Activated CD4-positive, alpha-beta T cell treated with anti-CD3 and anti-CD28 coated beads for 48 hours (primary cell): ENCODE results near the gene DGKG.

Experiments used
- DNase-seq: peaks from one replicate; pipeline ENCODE4 v3.0.0-alpha.2; 2020

Gene DGKG

DNA sequence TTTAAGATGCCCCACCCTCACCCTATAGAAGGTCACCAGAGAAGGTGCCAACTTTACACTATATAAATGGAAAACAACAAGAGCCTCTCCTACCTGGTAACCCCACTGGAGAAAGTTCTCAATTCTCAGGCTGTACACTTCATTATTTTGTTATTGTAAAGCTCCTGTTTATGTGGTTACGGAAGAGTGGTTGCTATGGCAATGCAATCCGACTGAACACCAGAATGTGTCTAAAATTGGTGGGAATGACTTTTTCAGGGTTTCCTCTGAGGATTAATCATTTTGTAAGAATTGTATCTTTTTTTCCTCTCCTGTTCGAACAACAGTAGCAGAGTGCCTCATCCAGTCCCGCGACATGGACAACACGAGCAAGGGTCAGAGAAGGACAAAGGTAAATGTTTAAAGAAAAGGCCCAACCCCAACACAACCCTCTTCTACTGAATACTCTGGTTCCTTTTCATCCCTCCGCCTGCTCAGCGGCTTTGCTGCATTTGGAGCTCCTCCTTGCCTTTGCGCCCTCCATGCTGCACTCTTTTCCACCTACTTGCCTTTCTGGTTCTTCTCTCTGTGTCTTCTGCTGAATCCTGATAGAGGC lies 45.3 kb downstream of the DGKG start:
- no peak for DNase-seq

DNA sequence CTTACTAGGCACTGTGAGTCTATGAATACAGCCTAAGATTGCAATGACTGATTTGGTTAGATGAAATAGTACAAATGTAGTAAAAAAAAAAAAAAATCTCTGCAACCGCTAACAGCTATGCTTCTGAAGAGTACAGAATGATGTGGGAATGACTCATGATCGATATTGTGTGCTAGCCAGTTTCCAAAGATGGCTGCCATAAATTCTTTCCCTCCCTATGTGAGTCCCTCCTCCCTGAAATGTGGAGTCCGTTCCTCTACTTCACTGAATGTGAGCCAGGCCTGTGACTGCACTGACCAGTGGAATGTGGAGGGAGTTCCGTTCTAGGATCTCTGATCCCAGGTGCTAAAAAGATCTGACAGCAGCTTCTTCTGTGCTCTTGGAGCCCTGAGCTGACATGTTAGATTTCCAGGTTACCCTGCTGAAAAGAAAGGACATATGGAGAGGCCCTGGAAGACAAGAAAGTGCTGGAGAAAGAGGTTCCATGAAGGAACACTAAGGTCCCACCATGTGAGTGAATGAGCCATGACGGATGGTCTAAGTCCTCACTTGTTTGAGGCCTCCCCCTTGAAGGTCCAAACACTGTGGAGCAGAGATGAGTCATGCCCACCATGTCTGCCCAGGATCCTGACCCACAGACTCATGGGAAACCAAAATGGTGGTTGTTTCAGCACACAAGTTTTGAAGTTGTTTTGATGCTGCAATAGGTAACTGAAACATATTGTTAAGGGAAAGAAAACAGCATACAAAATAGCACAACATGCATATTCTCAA lies 46.3 kb downstream of the DGKG start:
- no peak for DNase-seq

DNA sequence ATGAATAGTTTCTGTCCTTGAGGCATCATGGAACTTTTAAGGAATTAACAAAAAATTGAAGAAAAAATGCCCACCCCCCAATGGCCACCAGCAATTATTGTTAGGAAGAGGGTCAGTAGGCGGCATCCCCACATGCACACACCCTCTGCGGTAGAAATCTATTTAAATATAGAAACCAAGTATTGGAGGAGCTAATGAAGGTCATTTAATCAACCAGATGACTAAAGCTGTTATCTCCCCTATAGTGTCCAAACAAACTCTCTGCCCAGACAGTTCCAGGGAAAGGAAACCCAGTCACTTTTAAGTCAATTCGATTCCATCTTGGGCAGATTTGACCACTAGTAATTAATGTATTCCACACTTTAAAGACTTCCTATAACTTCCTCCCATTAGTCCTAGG lies 47.1 kb downstream of the DGKG start:
- DNase-seq: no peak

DNA sequence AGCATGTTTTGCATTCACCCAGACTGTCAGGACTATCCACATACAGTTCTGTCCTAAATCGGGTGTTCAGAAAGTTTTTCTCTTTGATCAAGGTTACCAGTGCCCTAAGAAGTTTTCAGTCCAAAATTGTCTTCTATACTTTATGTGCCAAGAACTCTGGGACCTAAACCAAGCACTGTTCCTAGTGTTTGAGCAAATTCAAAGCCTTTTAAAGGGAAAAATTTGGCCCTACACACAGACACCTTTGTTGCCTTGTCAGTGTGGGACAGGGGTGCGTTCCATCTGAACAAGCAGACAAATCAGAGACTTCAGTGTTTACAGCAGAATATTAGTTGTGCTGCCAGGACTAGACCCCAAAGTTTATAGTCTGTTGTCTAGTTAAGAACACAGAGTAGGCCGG lies 50.6 kb downstream of the DGKG start:
- no peak for DNase-seq

DNA sequence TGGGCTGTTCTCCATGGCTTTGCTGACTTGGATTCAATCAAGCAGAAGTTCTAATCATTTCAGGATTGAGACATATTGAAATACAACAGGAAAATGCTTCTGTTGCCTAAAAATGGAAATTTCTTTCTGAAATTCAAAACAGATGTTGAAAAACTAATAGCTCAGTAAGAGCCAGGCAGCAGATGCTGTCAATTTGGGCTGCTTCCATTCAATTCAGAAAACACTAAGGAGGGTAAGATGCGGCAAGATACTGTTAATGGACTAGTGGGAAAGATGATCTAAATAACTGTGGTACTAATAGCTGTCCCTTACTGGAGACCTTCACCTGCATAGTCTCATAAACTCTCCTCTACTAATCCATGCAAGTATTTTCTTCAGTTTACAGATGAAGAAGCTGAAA lies 53.5 kb downstream of the DGKG start:
- DNase-seq: no peak

DNA sequence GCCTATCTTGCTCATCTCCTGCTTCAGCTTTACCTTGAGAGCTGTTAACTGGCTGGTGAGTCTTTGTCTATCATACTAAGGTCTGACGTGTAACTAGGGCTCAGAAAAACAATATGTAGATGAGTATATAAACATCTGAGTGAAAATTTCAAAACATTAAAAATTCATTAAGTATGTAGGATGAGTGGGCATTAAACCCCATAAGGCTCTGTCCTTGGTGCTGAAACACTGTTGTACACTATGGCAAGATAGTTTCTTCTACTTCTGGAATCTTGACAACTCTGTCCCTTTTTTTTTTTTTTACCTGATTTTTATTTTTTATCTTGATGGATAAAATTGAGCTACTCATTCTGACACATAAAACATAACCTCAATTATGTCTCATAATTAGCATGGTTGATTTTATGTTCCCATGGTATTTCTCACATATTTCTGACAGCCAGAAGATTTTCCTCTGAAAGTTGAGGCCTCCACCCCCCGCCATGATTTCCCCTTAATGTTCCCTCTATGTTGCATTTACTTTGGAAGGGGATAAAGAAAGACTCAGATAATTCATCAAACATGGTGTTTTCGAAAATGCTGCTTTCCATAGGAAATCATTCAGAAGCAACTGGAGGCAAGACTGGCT lies 54.3 kb downstream of the DGKG start:
- DNase-seq: no peak

DNA sequence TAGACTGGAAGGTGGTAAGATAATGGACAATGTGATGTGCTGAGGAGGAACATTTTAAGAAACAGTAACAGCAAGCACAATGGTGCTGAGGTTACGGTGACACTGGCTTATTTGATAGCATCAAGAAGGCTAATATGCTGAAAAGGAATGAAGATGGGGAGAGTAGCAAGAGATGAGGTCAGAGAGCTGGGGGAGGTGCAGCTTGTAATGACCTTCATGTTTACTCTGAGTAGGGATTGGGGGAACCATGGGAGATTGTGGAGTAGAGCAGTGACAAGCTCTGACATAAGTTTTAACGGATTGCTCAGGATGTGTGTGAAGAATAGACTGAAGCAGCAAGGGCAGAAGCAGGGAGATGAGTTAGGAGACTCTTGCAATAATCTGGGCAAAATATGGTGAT lies 56.7 kb downstream of the DGKG start:
- no peak for DNase-seq

DNA sequence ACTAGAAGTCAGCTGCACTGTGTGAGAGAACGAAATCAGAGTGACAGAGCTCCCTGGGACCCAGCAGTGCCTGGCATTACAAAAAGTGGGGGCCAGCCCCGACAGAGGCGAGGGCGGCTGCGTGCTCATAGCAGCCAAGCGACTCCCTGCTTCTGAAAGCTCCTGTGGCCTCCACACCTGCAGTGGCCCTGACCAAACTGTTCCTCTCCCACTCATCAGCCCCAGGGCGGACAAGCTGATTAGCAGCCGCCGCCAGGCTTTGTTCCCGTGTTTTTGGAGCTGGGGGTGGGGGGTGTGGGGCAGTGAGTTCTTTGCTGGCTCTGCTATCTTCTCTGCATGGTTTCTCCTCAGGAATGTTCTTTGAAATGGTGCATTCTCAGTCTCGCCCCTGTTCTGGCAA lies 58.1 kb downstream of the DGKG start:
- DNase-seq: no peak

DNA sequence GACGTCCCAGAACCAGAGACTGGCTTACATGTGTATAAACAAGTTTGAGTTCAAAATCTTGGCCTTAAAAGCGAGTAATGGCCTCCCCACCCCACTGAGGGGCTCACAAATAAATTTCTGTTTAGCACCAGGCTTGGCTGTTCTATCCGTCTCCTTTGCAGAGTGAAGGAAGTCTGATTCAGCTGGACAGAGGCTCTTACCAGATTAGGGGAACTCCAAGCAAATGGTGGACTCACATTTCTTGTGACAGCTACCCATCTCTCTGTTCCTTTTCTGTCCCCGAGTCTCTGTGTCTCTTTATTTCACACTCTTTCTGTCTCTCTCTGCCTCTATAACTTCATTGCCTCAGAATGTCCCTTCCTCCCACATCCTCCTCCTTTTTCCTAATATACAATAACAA lies 62.7 kb downstream of the DGKG start:
- no peak for DNase-seq

DNA sequence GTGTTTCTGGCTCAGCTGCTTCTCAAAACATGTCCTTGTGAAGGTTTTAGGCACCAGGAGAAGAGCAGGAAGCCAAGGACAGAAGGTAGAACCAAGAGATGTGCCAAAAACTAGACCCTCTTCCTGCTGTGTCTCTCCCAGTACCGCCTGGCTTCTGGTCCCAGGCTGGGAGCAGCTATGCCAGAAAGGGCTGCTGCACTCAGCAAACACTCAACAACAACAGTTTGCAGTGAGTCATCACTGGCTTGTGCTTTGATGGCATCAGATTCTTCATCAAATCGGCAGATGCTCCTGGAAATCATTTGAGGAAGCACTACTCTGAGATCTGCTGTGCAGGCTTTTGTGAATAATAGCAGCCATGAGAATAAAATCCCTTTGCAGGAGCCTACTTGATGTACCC lies 63.2 kb downstream of the DGKG start:
- no peak for DNase-seq

DNA sequence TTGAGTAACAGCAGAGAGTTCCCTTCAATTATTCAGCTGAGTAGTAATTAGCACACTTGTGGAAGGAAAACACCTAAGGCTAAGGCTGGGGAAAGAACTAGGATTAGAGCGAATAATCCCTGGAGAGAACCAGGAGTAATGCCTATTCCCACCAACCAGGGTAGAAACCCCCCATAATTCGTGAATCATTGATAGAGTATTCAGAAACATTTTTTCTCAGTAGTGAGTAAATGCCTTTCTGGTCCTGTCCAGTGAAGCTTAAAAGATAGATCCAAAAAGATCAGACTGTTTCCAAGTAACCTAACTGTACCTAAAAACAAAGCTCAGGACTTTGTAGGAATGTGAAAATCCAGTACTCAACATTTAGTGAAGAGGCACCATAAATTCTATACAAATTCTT lies 71.2 kb downstream of the DGKG start:
- DNase-seq: no peak

DNA sequence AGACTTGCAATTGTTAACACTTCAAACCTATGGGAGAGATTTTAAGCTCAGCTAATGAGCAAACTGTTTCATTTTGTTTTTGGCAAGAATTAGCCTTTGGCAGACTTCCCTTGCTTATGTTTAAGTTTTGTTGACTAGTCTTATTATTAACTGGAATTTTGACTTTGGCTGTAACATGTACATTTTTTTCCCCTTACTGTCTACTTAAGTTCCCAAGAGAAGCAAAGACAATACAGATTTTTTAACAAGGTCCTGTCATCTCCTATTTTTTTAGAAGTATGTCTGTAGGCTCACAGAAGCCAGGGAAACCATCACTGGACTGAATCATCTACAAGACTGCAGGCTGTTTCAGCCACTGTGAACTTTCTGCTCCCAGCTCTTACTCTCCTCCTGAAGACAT lies 74.3 kb downstream of the DGKG start:
- no peak for DNase-seq

DNA sequence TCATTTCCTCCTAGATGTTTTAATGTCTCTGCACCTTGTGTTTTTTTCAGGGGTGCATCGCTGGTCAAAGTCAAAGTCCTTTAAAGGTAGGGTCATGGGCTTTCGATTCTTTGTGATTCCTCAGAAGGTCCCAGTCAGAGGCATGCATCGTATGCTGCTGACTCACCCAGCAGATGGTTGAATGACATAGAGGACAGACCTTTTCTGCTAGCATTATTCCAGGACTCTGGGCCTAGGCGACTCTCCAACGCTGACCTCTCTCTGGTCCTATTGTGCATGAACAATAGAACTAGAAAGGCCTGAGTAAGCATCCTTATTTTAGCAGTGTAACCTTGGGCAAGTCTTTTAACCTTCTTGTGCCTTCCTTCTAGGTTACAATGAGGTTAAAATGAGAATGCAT lies 75.9 kb downstream of the DGKG start:
- no peak for DNase-seq

DNA sequence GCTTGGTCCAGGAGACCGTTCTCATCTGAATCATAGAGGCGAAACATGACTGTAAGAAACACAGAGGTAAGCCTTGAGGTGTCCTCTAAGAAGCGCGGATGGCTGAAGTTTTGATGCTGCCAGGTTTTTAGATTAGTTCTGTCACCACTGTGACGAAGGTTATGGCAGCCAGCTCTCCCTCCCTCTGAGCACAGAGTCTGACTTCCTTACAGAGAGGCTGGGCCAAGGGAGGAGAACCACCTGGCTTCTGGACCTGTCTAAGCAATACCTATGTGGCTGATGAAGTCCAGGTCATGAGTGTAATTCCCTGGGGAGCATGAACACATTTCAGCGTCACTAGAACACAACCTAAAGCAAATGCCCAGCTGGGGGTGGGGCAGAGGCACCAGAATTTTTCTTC lies 77.4 kb downstream of the DGKG start:
- DNase-seq: no peak

DNA sequence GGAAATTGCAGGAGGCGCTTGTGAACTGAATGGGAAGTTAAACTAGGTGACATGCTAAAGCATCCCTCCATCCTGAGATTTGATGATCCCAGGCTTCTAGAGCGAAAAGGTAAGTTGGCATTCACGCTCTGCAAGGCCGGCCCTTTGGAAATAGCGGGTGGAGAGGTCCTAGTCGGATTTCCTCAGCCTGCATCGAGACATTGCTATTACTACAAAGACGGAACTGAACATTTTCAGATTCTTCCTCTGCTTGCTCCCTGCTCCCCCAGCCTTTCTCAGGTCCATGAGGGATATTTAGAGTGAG lies 77.7 kb downstream of the DGKG start:
- no peak for DNase-seq

DNA sequence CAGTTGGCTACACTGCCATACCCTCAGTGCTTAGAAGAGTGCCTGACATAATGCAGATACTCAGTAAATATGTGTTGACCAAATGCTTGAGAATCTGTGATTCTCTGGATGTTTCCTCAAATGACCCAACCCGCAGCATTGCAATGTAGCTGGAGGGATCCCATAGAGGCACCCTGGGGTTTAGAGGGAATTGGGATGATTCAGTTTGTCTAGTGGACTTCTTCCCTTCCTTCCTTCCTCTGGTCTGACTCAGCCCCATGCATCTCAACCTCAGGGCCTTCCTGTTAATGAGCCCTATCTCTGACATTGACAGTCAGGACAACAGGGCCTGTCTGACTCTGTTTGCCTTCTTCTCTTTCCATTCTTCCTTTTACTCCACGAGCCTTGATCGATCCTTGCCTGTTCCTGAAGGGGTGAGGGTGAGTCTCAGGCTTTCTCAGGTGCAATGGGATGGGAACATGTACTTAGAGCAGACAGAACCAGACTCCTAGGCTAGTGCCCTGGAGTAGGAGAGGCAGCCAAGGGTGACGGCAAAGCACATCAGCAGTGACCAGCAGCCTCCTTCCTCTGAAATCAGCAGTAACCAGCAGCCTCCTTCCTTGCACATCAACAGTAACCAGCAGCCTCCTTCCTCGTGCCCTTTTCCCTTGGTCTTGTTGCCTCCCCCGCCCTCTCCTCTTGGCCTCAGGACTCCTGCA lies 78.2 kb downstream of the DGKG start:
- no peak for DNase-seq

DNA sequence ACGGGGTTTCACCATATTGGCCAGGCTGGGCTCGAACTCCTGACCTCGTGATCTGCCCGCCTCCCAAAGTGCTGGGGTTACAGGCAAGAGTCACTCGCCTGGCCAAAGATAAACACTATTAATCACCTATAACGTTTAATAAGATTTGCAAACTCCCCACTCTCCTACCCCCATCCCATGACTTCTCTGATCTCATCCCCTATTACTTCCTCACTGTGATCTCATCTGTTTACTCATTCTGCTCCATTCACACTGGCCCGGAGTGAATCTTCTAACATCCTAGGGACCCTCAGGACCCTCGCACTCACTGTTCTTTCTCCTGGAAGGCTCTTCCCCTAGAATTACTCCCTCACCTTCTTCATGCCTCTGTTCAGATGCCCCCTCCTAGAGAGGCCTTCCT lies 78.9 kb downstream of the DGKG start:
- no peak for DNase-seq

DNA sequence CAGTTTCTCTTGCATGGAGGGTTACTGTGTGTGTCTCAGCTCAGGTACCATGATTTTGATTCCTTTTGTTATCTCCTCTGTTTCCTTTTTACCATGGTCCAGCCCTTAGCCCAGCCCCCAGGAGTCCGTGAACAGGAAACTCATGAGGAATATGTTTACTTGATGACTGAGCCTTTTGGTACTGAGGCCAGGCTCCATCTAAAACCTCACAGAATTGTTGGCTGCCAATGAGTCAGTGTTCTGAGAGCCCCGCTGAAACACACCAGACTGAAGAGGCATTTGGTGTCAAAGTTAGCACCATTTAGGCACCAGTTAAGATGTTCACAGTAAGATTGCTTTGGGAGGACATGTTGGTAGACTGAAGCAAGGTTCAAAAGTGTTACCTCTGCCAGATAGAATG lies 80.9 kb downstream of the DGKG start:
- DNase-seq: no peak

DNA sequence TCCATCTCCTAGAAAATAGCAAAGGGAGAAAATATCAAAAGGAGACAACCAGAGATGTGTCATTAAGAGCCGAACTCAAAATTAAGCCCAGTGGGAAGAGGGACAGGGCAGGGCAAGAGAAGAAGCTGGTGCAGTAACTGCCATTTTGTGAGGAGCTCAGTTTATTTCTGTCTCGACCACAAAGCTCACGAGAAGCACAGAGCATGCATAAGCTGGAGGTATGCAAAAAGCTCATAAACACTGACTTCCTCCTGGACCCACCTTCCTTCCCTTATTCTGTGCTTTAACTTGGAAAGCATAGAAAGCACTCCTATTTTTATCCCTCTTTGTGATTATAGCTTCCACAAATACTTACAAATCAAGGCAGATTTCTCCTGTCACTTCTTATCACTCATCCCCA lies 81.3 kb downstream of the DGKG start:
- DNase-seq: no peak

DNA sequence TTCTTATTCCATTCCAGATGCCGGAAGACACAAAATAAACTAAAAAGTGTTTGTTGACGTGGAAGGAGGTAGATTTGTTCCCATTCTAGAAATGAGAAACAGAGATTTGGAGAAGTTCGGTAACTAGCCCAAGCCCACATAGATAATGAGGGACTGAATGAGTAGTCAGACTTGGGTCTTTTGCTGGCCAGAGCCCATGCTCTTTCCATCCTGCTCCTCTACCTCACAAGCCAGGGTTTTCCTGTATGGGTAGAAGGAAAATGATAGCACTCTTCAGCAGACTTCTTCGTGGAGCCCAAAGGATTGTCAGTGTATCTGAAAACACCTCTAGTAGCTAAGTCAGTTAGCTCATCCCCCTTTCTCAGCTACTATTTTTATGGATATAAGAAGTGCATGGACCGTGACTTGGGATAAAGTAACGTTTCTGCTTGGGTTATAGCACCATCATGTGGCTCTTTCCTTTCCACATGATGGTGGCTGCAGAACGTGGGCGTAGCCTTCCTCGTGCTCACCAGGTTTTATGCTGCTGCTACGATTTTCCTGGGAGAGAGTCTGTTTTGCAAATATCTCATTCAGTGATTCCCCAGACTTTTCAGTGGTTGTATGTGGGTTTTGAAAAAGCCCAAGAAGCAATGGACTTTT lies 84.6 kb downstream of the DGKG start:
- DNase-seq: no peak

DNA sequence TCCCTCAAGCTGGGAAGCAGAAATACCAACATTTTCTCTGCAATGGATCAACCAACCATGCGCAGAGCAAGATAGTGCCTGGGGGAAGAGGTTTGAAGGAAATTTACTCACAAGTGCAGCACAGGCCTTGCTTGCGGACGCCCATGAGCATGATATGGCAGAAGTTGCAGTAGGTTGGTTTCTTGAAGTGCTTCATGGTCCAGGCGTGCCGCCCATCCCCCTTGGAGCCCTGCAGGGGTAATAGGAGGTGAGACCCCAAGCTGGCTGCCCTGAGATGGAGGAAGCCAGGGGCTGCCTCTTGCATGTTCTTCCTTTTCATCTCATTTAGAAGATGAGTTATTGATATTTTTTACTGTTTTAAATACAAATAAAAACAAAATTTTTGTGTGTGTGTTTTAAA lies 86.6 kb downstream of the DGKG start:
- DNase-seq: no peak

DNA sequence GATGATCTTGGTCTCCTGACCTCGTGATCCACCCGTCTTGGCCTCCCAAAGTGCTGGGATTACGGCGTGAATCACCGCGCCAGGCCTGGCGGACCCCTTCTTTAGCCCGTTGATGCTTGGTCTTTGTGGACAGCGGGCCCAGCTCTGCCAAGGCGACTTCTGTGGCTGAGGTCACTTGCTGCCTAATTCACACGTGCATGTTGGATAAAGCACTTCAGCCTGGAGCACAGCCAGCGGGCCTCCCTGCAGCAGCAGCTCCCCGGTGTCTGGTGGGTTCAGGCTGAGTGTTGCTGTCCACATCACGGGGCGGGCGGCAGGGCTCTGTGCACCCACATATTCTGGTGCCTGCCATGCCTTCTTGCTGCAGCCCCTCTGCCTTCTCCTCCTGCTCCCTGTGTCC lies 88.4 kb downstream of the DGKG start:
- no peak for DNase-seq

DNA sequence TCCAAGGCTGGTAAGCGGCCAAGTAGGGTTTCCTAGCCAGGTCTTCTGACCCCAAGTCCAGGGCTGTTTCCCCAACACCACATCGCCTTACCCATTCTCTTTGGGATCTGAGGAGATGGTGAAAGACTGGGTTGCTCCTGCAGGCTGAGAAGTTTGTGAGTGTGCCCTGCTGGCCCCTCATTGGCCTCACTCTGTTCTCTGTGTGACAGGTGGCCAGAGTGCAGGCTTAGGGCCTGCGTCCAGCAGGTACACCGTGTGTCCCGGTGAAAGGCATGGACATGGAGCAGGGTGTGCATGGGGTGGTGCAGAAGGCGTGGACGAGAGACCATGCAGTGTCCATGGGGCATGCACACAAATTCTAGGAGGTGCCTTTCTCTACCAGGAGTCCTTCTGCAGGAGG lies 91.3 kb downstream of the DGKG start:
- no peak for DNase-seq
